A549 (cell line): ENCODE results near the gene NAPSA.

Source experiments
- CTCF ChIP-seq: fragments of >200 bp; sonication (Bioruptor Twin); formaldehyde crosslinking; IDR thresholded peaks from 3 replicates; pipeline ENCODE4 v1.5.1; 2016
- EP300 ChIP-seq, 2 experiments: fragments of >200 bp; sonication (Bioruptor Twin); formaldehyde crosslinking; IDR thresholded peaks; 2 replicates in 1 of 2; 3 replicates in 1 of 2; pipeline ENCODE4 v1.6.1; 2016 to 2017
- HDAC2 ChIP-seq: fragments of 200-600 bp; sonication (generic); IDR thresholded peaks from 2 replicates; pipeline ENCODE4 v1.6.1; 2016
- HOXA7 ChIP-seq: fragments of 250-450 bp; sonication (Bioruptor Pico); IDR thresholded peaks from 2 replicates; pipeline ENCODE4 v1.5.0; 2020; ENCODE audit warnings: mild to moderate bottlenecking, moderate library complexity
- TF ChIP-seq, protein P1 (sequence below): fragments of 200-600 bp; sonication (generic); IDR thresholded peaks from 2 replicates; pipeline ENCODE4 v1.6.1; 2016; ENCODE audit warnings: antibody characterized with exemption, mild to moderate bottlenecking, moderate library complexity

DNA sequence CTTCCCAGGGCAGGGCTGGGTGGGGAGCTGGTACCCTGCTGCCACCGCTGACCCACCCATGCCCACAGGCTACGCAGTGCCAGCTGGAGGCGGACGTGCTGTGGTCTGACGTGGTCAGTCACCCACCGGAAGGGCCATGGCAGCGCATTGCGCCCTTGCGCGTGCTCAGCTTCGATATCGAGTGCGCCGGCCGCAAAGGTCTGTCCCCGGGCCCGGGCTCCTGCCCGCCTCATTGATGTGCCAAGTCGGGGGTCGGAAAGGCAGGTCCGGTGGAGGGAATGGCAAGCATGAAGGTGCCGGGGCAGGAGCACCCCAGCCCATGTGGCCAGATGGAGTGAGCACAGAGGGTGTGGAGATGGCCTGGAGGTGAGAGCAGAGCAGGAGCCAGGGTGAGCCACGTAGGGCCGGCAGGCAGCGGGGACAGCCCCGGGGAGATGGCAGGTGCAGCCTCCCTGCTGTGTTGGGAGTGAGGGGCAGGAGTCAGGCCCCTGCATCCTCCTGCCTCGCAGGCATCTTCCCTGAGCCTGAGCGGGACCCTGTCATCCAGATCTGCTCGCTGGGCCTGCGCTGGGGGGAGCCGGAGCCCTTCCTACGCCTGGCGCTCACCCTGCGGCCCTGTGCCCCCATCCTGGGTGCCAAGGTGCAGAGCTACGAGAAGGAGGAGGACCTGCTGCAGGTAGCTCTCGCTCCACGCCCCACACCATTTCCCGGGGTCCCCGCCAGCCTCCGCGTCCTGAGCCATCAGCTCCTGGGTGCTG is 37.3 kb upstream of the NAPSA start:
- TF ChIP-seq CTCF (no peak), HOXA7 (CRISPR knock-in tag) (no peak), EP300 (IDR thresholded peaks at IDR 0.05) (no peak), HDAC2 (no peak)
- TF ChIP-seq, protein P1, sequence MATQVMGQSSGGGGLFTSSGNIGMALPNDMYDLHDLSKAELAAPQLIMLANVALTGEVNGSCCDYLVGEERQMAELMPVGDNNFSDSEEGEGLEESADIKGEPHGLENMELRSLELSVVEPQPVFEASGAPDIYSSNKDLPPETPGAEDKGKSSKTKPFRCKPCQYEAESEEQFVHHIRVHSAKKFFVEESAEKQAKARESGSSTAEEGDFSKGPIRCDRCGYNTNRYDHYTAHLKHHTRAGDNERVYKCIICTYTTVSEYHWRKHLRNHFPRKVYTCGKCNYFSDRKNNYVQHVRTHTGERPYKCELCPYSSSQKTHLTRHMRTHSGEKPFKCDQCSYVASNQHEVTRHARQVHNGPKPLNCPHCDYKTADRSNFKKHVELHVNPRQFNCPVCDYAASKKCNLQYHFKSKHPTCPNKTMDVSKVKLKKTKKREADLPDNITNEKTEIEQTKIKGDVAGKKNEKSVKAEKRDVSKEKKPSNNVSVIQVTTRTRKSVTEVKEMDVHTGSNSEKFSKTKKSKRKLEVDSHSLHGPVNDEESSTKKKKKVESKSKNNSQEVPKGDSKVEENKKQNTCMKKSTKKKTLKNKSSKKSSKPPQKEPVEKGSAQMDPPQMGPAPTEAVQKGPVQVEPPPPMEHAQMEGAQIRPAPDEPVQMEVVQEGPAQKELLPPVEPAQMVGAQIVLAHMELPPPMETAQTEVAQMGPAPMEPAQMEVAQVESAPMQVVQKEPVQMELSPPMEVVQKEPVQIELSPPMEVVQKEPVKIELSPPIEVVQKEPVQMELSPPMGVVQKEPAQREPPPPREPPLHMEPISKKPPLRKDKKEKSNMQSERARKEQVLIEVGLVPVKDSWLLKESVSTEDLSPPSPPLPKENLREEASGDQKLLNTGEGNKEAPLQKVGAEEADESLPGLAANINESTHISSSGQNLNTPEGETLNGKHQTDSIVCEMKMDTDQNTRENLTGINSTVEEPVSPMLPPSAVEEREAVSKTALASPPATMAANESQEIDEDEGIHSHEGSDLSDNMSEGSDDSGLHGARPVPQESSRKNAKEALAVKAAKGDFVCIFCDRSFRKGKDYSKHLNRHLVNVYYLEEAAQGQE = no peak
